HCT116 (cell line): ENCODE data around the gene C22orf42. TPM values are rescaled to one million over a fixed set of nuclear protein-coding genes. Genes with fewer than 3 reads are reported as not detected.

ENCODE experiments used
- ATAC-seq: fragments of 200-7000 bp; cut with Tn5 transposase; 2 replicates; pipeline ENCODE4 v1.9.1; 2020; ENCODE audit warnings: mild to moderate bottlenecking, moderate library complexity
- BruUV-seq: library from RNA; stranded (reverse); fragments of 400-500 nt; replicated peaks from 2 replicates; lab custom pipeline; 2021; lab: Mats Ljungman, UMichigan
- CTCF ChIA-PET: fragments of 300-600 bp; sonication (Branson Sonifier 250); formaldehyde crosslinking; loops from one replicate; lab custom pipeline; 2021; ENCODE audit warnings: antibody characterized with exemption; lab: Charles Lee
- POLR2A ChIA-PET: fragments of 300-600, 350-600 bp; sonication (Branson Sonifier 250); formaldehyde crosslinking; loops from one replicate; lab custom pipeline; 2021; ENCODE audit warnings: antibody characterized with exemption; lab: Charles Lee
- RAD21 ChIA-PET, 2 experiments: fragments of 300-600 bp; sonication (Branson Sonifier 250); formaldehyde crosslinking; loops; one replicate each; lab custom pipeline; 2023; ENCODE audit warnings: low total read pairs in 2 of 2; ENCODE audit not compliant: uncharacterized antibody in 2 of 2, unreplicated experiment in 2 of 2, low non-redundant PET in 1 of 2; lab: Charles Lee
- DNase-seq: peaks from one replicate; pipeline ENCODE4 v3.0.0-alpha.2; 2010; ENCODE audit warnings: low read depth, low spot score
- H2AFZ ChIP-seq: fragments of 200-600 bp; shearing (Covaris generic), sonication (generic); 2 replicates; pipeline ENCODE4 v1.6.1; 2017; ENCODE audit warnings: low read depth, mixed run types, mixed read lengths, antibody characterized with exemption, low read length; ENCODE audit not compliant: poor library complexity, severe bottlenecking
- H3K27ac ChIP-seq: 2 replicates; pipeline ENCODE4 v1.5.1; 2012; ENCODE audit warnings: low read depth, low read length
- H3K27me3 ChIP-seq: fragments of 200-600 bp; sonication (generic); 2 replicates; pipeline ENCODE4 v1.6.1; 2016; ENCODE audit warnings: mixed run types, low read length, mixed read lengths; ENCODE audit not compliant: insufficient read depth
- H3K36me3 ChIP-seq, 2 experiments: fragments of 200-500 bp in 1 of 2; fragments of 200-600 bp in 1 of 2; sonication (Bioruptor generic) in 1 of 2; sonication (generic) in 1 of 2; 2 replicates each; pipeline versions ENCODE4 v1.5.1 to v1.6.1; 2014 to 2016; ENCODE audit warnings: low read length in 2 of 2, inconsistent platforms in 1 of 2, mixed read lengths in 1 of 2, mixed run types in 1 of 2; ENCODE audit not compliant: insufficient read depth in 2 of 2, control insufficient read depth in 1 of 2
- H3K4me1 ChIP-seq, 2 experiments: fragments of 200-600 bp in 1 of 2; sonication (generic) in 1 of 2; 2 replicates each; pipeline versions ENCODE4 v1.5.1 to v1.6.1; 2012 to 2017; ENCODE audit warnings: low read length in 2 of 2, inconsistent platforms in 1 of 2, mild to moderate bottlenecking in 1 of 2, mixed read lengths in 1 of 2, mixed run types in 1 of 2, moderate library complexity in 1 of 2; ENCODE audit not compliant: insufficient read depth in 2 of 2, control insufficient read depth in 1 of 2
- H3K4me2 ChIP-seq: fragments of 200-600 bp; sonication (generic); 2 replicates; pipeline ENCODE4 v1.6.1; 2017; ENCODE audit warnings: mixed run types, low read length, mixed read lengths
- H3K4me3 ChIP-seq, 2 experiments: fragments of 200-600 bp in 1 of 2; sonication (generic) in 1 of 2; replicated peaks in 1 of 2; 2 replicates each; pipeline ENCODE4 v1.5.1; 2011 to 2016; ENCODE audit warnings: low read length in 2 of 2, control low read depth in 1 of 2, low read depth in 1 of 2, mild to moderate bottlenecking in 1 of 2, mixed read lengths in 1 of 2, mixed run types in 1 of 2
- H3K79me2 ChIP-seq: fragments of 200-600 bp; sonication (generic); 2 replicates; pipeline ENCODE4 v1.6.1; 2017; ENCODE audit warnings: mild to moderate bottlenecking, mixed run types, low read length, moderate library complexity, mixed read lengths; ENCODE audit not compliant: insufficient read depth
- H3K9ac ChIP-seq: fragments of 200-600 bp; sonication (generic); 2 replicates; pipeline ENCODE4 v1.6.1; 2016; ENCODE audit warnings: low read length, mixed read lengths
- H3K9me2 ChIP-seq: fragments of 200-600 bp; sonication (generic), shearing (Covaris generic); 2 replicates; pipeline ENCODE4 v1.6.1; 2017; ENCODE audit warnings: mixed run types, mild to moderate bottlenecking, moderate library complexity; ENCODE audit not compliant: insufficient read depth
- H3K9me3 ChIP-seq, 2 experiments: fragments of 200-500 bp in 1 of 2; fragments of 200-600 bp in 1 of 2; sonication (Bioruptor generic) in 1 of 2; sonication (generic) in 1 of 2; 2 replicates each; pipeline ENCODE4 v1.6.1; 2014 to 2017; ENCODE audit warnings: low read length in 2 of 2, mixed read lengths in 2 of 2, inconsistent platforms in 1 of 2, low read depth in 1 of 2, mild to moderate bottlenecking in 1 of 2, mixed run types in 1 of 2, moderate library complexity in 1 of 2; ENCODE audit not compliant: control insufficient read depth in 1 of 2, insufficient read depth in 1 of 2
- H4K20me1 ChIP-seq: fragments of 200-600 bp; sonication (generic), shearing (Covaris generic); 2 replicates; pipeline ENCODE4 v1.6.1; 2017; ENCODE audit warnings: mixed run types, mild to moderate bottlenecking, moderate library complexity; ENCODE audit not compliant: insufficient read depth
- RAD21 ChIP-seq: IDR thresholded peaks from 2 replicates; pipeline ENCODE4 v1.6.1; 2012; ENCODE audit warnings: low read depth, mild to moderate bottlenecking
- SIN3A ChIP-seq: IDR thresholded peaks from 2 replicates; pipeline ENCODE4 v1.6.1; 2012; ENCODE audit warnings: low read depth
- SP1 ChIP-seq: IDR thresholded peaks from 2 replicates; pipeline ENCODE4 v1.6.1; 2012; ENCODE audit warnings: low read depth
- intact Hi-C: fragments of 100-400 bp; cut with micrococcal nuclease; formaldehyde crosslinking; loops from 2 replicates; pipeline ENCODE4 v1.10.0; 2022
- total RNA-seq: library from RNA; stranded (reverse); gene quantifications from one replicate; pipeline ENCODE4 v1.2.1, GENCODE V29; 2021; ENCODE audit not compliant: unreplicated experiment
- TF ChIP-seq, protein P1 (sequence below), 3 experiments: fragments of 200-600 bp in 1 of 3; sonication (generic) in 1 of 3; IDR thresholded peaks in 2 of 3; conservative IDR thresholded peaks in 1 of 3; 2 replicates each; pipeline ENCODE4 v1.5.1; 2012 to 2017; ENCODE audit warnings: low read depth in 2 of 3, low read length in 2 of 3, antibody characterized with exemption in 1 of 3, borderline replicate concordance in 1 of 3, control low read depth in 1 of 3, mild to moderate bottlenecking in 1 of 3, mixed read lengths in 1 of 3, mixed run types in 1 of 3, moderate library complexity in 1 of 3; ENCODE audit not compliant: insufficient read depth in 1 of 3
- TF ChIP-seq, protein P2 (sequence below): IDR thresholded peaks from 2 replicates; pipeline ENCODE4 v1.6.1; 2012; ENCODE audit warnings: low read depth

The C22orf42 gene
- total RNA-seq, 1 experiment from 2014 or later = not detected

DNA sequence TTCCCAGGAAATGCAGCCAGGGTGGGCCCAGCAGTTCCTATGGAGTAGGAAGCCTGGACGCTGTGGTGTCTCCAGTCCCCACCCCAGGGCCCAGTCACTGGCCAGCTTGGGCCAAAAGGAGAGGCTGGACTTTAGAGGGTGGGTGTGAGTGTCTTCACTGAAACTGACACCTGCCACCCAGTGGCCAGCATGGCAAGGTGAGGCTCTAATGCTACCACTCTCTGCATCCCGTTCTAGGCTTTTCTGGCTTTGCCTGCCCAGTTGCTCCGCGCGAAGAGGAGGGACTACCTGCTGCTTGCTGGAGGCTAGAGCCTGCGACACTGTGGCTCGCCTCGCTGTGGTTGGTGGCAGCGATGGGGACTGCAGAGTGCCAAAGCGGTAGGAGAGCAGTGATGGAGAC lies 35.4 kb downstream of the C22orf42 start:
- intact Hi-C loops = loop anchor here (2.0 kb wide), 1 partner anchor 147 kb away; no protein-coding TSS in a partner anchor
- H3K9me3 ChIP-seq = no peaks in the 10 kb centered on the region
- no peak overlapping the region for H3K4me3 ChIP-seq
- no peaks in the 10 kb centered on the region for H4K20me1 ChIP-seq
- no peaks in the 10 kb centered on the region for H3K36me3 ChIP-seq
- BruUV-seq = no TSS peak
- DNase-seq = no peak
- no peak overlapping the region for H3K9ac ChIP-seq
- H3K4me2 ChIP-seq = no peak overlapping the region
- H3K27ac ChIP-seq = no peak overlapping the region
- H3K9me2 ChIP-seq = no peaks in the 10 kb centered on the region
- POLR2A ChIA-PET = no interaction called here
- CTCF ChIA-PET = no interaction called here
- H3K27me3 ChIP-seq = no peaks in the 10 kb centered on the region
- H3K4me1 ChIP-seq = no peaks in the 10 kb centered on the region
- no peak overlapping the region for H2AFZ ChIP-seq
- RAD21 ChIA-PET = no interaction called here
- peak; percentile 92 for ATAC-seq
- no peaks in the 10 kb centered on the region for H3K79me2 ChIP-seq
- no peak for TF ChIP-seq SP1
- TF ChIP-seq RAD21 = peak; percentile 34
- no peak for TF ChIP-seq SIN3A
- TF ChIP-seq, protein P1, sequence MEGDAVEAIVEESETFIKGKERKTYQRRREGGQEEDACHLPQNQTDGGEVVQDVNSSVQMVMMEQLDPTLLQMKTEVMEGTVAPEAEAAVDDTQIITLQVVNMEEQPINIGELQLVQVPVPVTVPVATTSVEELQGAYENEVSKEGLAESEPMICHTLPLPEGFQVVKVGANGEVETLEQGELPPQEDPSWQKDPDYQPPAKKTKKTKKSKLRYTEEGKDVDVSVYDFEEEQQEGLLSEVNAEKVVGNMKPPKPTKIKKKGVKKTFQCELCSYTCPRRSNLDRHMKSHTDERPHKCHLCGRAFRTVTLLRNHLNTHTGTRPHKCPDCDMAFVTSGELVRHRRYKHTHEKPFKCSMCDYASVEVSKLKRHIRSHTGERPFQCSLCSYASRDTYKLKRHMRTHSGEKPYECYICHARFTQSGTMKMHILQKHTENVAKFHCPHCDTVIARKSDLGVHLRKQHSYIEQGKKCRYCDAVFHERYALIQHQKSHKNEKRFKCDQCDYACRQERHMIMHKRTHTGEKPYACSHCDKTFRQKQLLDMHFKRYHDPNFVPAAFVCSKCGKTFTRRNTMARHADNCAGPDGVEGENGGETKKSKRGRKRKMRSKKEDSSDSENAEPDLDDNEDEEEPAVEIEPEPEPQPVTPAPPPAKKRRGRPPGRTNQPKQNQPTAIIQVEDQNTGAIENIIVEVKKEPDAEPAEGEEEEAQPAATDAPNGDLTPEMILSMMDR (IDR thresholded peaks at IDR 0.05 in 2 of 3, conservative IDR thresholded peaks at IDR 0.05 in 1 of 3; ENCODE audit: borderline replicate concordance in 1 of 3, insufficient read depth in 1 of 3, low read depth in 2 of 3, low read length in 2 of 3) = peak; percentile 18 to 60 (median 59); a peak in 5 of 6 replicates
- TF ChIP-seq, protein P2, sequence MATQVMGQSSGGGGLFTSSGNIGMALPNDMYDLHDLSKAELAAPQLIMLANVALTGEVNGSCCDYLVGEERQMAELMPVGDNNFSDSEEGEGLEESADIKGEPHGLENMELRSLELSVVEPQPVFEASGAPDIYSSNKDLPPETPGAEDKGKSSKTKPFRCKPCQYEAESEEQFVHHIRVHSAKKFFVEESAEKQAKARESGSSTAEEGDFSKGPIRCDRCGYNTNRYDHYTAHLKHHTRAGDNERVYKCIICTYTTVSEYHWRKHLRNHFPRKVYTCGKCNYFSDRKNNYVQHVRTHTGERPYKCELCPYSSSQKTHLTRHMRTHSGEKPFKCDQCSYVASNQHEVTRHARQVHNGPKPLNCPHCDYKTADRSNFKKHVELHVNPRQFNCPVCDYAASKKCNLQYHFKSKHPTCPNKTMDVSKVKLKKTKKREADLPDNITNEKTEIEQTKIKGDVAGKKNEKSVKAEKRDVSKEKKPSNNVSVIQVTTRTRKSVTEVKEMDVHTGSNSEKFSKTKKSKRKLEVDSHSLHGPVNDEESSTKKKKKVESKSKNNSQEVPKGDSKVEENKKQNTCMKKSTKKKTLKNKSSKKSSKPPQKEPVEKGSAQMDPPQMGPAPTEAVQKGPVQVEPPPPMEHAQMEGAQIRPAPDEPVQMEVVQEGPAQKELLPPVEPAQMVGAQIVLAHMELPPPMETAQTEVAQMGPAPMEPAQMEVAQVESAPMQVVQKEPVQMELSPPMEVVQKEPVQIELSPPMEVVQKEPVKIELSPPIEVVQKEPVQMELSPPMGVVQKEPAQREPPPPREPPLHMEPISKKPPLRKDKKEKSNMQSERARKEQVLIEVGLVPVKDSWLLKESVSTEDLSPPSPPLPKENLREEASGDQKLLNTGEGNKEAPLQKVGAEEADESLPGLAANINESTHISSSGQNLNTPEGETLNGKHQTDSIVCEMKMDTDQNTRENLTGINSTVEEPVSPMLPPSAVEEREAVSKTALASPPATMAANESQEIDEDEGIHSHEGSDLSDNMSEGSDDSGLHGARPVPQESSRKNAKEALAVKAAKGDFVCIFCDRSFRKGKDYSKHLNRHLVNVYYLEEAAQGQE = no peak
- TF ChIP-seq, all 23 proteins: peak for 2
